ENCODE results near the gene MFSD2A. TPM values are rescaled to one million over a fixed set of nuclear protein-coding genes. Genes with fewer than 3 reads are reported as not detected.

MFSD2A gene
- 1 to 10 TPM; 1.7 to 5.1 (median 4.1) TPM for total RNA-seq

GRCh38 chr1:39954870-39955546, at the start of gene MFSD2A:
Gene MFSD2A (plus strand): TSS chr1:39955145. CDS start chr1:39955293, 148 bp downstream.
- Histone ChIP-seq H3K9me3 (no peaks in the 10 kb centered on the region), H3K27me3 (peaks cover 0 to 16% (median 0%) of the 10 kb centered on the region in 4 donors), H3K36me3 (no peaks in the 10 kb centered on the region), H3K4me3 (peak within 1 kb of the TSS; percentile 55 to 63 (median 60)), H3K4me1 (peaks cover 25 to 48% (median 37%) of the 10 kb centered on the region in 4 donors), H3K27ac (replicated peaks in 1 of 4) (peak within 1 kb of the TSS; percentile 49 to 70 (median 56))
- TF ChIP-seq CTCF (IDR thresholded peaks at IDR 0.05), result no peak
- peak; percentile 60 to 69 for TF ChIP-seq POLR2AphosphoS5 (IDR thresholded peaks at IDR 0.05)
- DNase-seq (ENCODE audit: extremely low spot score), result peak; percentile 97
- intact Hi-C loops (cut with DNase I), result loop anchor here (10.0 kb wide), 1 partner anchor 300 kb away; the partner anchor contains the start of gene ZMPSTE24
- under 1% methylated on average over 25 of the region's 62 CpGs for WGBS

GRCh38 chr1:39905172-39905571, 49.8 kb upstream of the MFSD2A start:
- Histone ChIP-seq H3K27me3 (peaks cover 0 to 51% (median 2%) of the 10 kb centered on the region in 4 donors), H3K36me3 (no peaks in the 10 kb centered on the region), H3K4me1 (peaks cover 12 to 25% (median 21%) of the 10 kb centered on the region in 4 donors), H3K4me3 (no peak overlapping the region), H3K27ac (replicated peaks in 1 of 4) (no peak overlapping the region), H3K9me3 (peaks cover 0 to 9% (median 3%) of the 10 kb centered on the region in 4 donors)
- no peak for TF ChIP-seq POLR2AphosphoS5 (IDR thresholded peaks at IDR 0.05)
- no peak for TF ChIP-seq POLR2A (IDR thresholded peaks at IDR 0.05; ENCODE audit: low read depth)
- TF ChIP-seq EP300 (IDR thresholded peaks at IDR 0.05), result no peak
- no peak for TF ChIP-seq CTCF (IDR thresholded peaks at IDR 0.05)
- DNase-seq (ENCODE audit: extremely low spot score), result no peak
- WGBS, result 75% methylated on average over 4 of the region's 4 CpGs
- intact Hi-C loops (cut with DNase I), result no loop called here

- H3K27me3 ChIP-seq, result peaks cover 0 to 53% (median 0%) of the 10 kb centered on the region in 4 donors
- H3K4me1 ChIP-seq, result peaks cover 0 to 1% (median 0%) of the 10 kb centered on the region in 4 donors
- H3K36me3 ChIP-seq, result no peaks in the 10 kb centered on the region
- peaks cover 0 to 9% (median 3%) of the 10 kb centered on the region in 4 donors for H3K9me3 ChIP-seq
- no peak overlapping the region for H3K27ac ChIP-seq (replicated peaks in 1 of 4)
- intact Hi-C loops (cut with DNase I), result no loop called here
- WGBS, result 42% methylated on average over 3 of the region's 3 CpGs
- DNase-seq (ENCODE audit: extremely low spot score), result no peak
- TF ChIP-seq EP300 (IDR thresholded peaks at IDR 0.05) (no peak), CTCF (IDR thresholded peaks at IDR 0.05) (no peak), POLR2A (IDR thresholded peaks at IDR 0.05; ENCODE audit: low read depth) (no peak), POLR2AphosphoS5 (IDR thresholded peaks at IDR 0.05) (no peak)
- no peak overlapping the region for H3K4me3 ChIP-seq
Observed at GRCh38 chr1:39907528-39908453, 47.2 kb upstream of the MFSD2A start.

GRCh38 chr1:39908534-39908933, 46.4 kb upstream of the MFSD2A start:
- intact Hi-C loops (cut with DNase I), result no loop called here
- no peaks in the 10 kb centered on the region for H3K4me1 ChIP-seq
- TF ChIP-seq EP300 (IDR thresholded peaks at IDR 0.05) (no peak), POLR2AphosphoS5 (IDR thresholded peaks at IDR 0.05) (no peak), POLR2A (IDR thresholded peaks at IDR 0.05; ENCODE audit: low read depth) (no peak), CTCF (IDR thresholded peaks at IDR 0.05) (no peak)
- DNase-seq (ENCODE audit: extremely low spot score), result no peak
- H3K36me3 ChIP-seq, result no peaks in the 10 kb centered on the region
- 90% methylated on average over 2 of the region's 2 CpGs for WGBS
- no peak overlapping the region for H3K27ac ChIP-seq (replicated peaks in 1 of 4)
- H3K4me3 ChIP-seq, result no peak overlapping the region
- peaks cover 0 to 9% (median 3%) of the 10 kb centered on the region in 4 donors for H3K9me3 ChIP-seq
- H3K27me3 ChIP-seq, result peaks cover 0 to 45% (median 0%) of the 10 kb centered on the region in 4 donors

Measured in esophagus muscularis mucosa (tissue), 4 donors.